HG02973 (cell line): ENCODE data around the gene SDC1.
A peak's percentile ranks its signal among the peaks of the same experiment; 100 is the strongest.

Experiments
- ATAC-seq: cut with Tn5 transposase; IDR thresholded peaks from one replicate; pipeline ENCODE4 v1.9.1; 2021; ENCODE audit warnings: moderate library complexity; ENCODE audit not compliant: unreplicated experiment

The SDC1 gene

GRCh38 chr2:20229322-20230113 lies 4.6 kb upstream of the SDC1 start:
- no peak for ATAC-seq

GRCh38 chr2:20227894-20228505 lies 3.1 kb upstream of the SDC1 start:
- ATAC-seq = no peak

GRCh38 chr2:20226152-20226545 lies 1.2 kb upstream of the SDC1 start:
- no peak for ATAC-seq

- ATAC-seq = peak; percentile 46
These were observed 593 bp upstream of the SDC1 start for GRCh38 chr2:20225294-20226151.

- no peak for ATAC-seq
These were observed 690 bp downstream of the SDC1 start for GRCh38 chr2:20224164-20224715.

- no peak for ATAC-seq
These were observed 1.3 kb downstream of the SDC1 start for GRCh38 chr2:20223407-20224163.

GRCh38 chr2:20222769-20223406 lies 2.0 kb downstream of the SDC1 start:
- ATAC-seq = no peak

- ATAC-seq = no peak
These were observed 2.7 kb downstream of the SDC1 start for GRCh38 chr2:20222014-20222768.

GRCh38 chr2:20221555-20221973 lies 3.4 kb downstream of the SDC1 start:
- no peak for ATAC-seq

- no peak for ATAC-seq
These were observed 4.0 kb downstream of the SDC1 start for GRCh38 chr2:20220806-20221554.

GRCh38 chr2:20219763-20220380 lies 5.1 kb downstream of the SDC1 start:
- no peak for ATAC-seq

- no peak for ATAC-seq
These were observed 6.3 kb downstream of the SDC1 start for GRCh38 chr2:20218331-20219320.

GRCh38 chr2:20217041-20217970 lies 7.6 kb downstream of the SDC1 start:
- ATAC-seq = no peak

- no peak for ATAC-seq
These were observed 8.6 kb downstream of the SDC1 start for GRCh38 chr2:20216130-20217025.
